Neuronal stem cell (in vitro differentiated cells): ENCODE results near the gene C6orf132.

Experiments used
- DNase-seq: peaks from one replicate; pipeline ENCODE4 v3.0.0-alpha.2; 2013; ENCODE audit warnings: low spot score
- H2AFZ ChIP-seq: one replicate; pipeline ENCODE4 v1.6.1; 2013; ENCODE audit warnings: mild to moderate bottlenecking, low read length, inconsistent platforms
- H2AK5ac ChIP-seq: 2 replicates; pipeline ENCODE4 v1.6.1; 2013; ENCODE audit warnings: low read depth, mild to moderate bottlenecking, inconsistent platforms, low read length, moderate library complexity, mixed read lengths
- H2BK120ac ChIP-seq: 2 replicates; pipeline ENCODE4 v1.6.1; 2013; ENCODE audit warnings: low read depth, mild to moderate bottlenecking, inconsistent platforms, low read length, moderate library complexity, mixed read lengths
- H2BK12ac ChIP-seq: one replicate; pipeline ENCODE4 v1.6.1; 2013; ENCODE audit warnings: low read length, inconsistent platforms
- H2BK15ac ChIP-seq: 2 replicates; pipeline ENCODE4 v1.6.1; 2013; ENCODE audit warnings: mild to moderate bottlenecking, low read length, inconsistent platforms, mixed read lengths
- H2BK5ac ChIP-seq: one replicate; pipeline ENCODE4 v1.6.1; 2013; ENCODE audit warnings: inconsistent platforms, mild to moderate bottlenecking, low read length, moderate library complexity
- H3K14ac ChIP-seq: one replicate; pipeline ENCODE4 v1.6.1; 2013; ENCODE audit warnings: low read length, inconsistent platforms
- H3K18ac ChIP-seq: 2 replicates; pipeline ENCODE4 v1.6.1; 2013; ENCODE audit warnings: low read length, inconsistent platforms
- H3K23ac ChIP-seq: 2 replicates; pipeline ENCODE4 v1.6.1; 2013; ENCODE audit warnings: low read depth, mild to moderate bottlenecking, mixed read lengths, low read length, inconsistent platforms; ENCODE audit not compliant: poor library complexity
- H3K27ac ChIP-seq: replicated peaks from 3 replicates; pipeline ENCODE4 v1.5.1; 2013; ENCODE audit warnings: low read length, inconsistent platforms
- H3K27me3 ChIP-seq, 3 experiments: 2 replicates each; pipeline ENCODE4 v1.6.1; 2013; ENCODE audit warnings: low read length in 3 of 3, mild to moderate bottlenecking in 2 of 3, inconsistent platforms in 1 of 3, low read depth in 1 of 3, mixed read lengths in 1 of 3, moderate library complexity in 1 of 3; ENCODE audit not compliant: control insufficient read depth in 3 of 3, insufficient read depth in 3 of 3
- H3K36me3 ChIP-seq, 2 donors: replicated peaks in 1 of 2; 2 replicates each; pipeline ENCODE4 v1.6.1; 2013; ENCODE audit warnings: low read length in 2 of 2; ENCODE audit not compliant: control insufficient read depth in 2 of 2, insufficient read depth in 2 of 2
- H3K4ac ChIP-seq: 2 replicates; pipeline ENCODE4 v1.6.1; 2013; ENCODE audit warnings: inconsistent platforms, mild to moderate bottlenecking, low read length, moderate library complexity
- H3K4me1 ChIP-seq, 2 donors: 1 replicate in 1 of 2; 2 replicates in 1 of 2; pipeline ENCODE4 v1.6.1; 2013; ENCODE audit warnings: low read length in 2 of 2, low read depth in 1 of 2; ENCODE audit not compliant: control insufficient read depth in 2 of 2, insufficient read depth in 1 of 2
- H3K4me2 ChIP-seq: one replicate; pipeline ENCODE4 v1.6.1; 2013; ENCODE audit warnings: mild to moderate bottlenecking, low read length, inconsistent platforms; ENCODE audit not compliant: insufficient read depth, poor library complexity, severe bottlenecking
- H3K4me3 ChIP-seq, 2 donors: 2 replicates each; pipeline ENCODE4 v1.5.1; 2013; ENCODE audit warnings: low read length in 2 of 2, mild to moderate bottlenecking in 2 of 2, inconsistent platforms in 1 of 2, moderate library complexity in 1 of 2
- H3K79me1 ChIP-seq: one replicate; pipeline ENCODE4 v1.6.1; 2013; ENCODE audit warnings: low read depth, mild to moderate bottlenecking, inconsistent platforms, low read length, moderate library complexity
- H3K9ac ChIP-seq: one replicate; pipeline ENCODE4 v1.6.1; 2013; ENCODE audit warnings: mild to moderate bottlenecking, low read depth, low read length, inconsistent platforms; ENCODE audit not compliant: poor library complexity
- H3K9me3 ChIP-seq, 2 donors: replicated peaks in 1 of 2; 2 replicates each; pipeline versions ENCODE3 to v1.6.1; 2013; ENCODE audit warnings: low read length in 2 of 2, mild to moderate bottlenecking in 2 of 2, inconsistent platforms in 1 of 2, low read depth in 1 of 2, mixed read lengths in 1 of 2, moderate library complexity in 1 of 2; ENCODE audit not compliant: control insufficient read depth in 2 of 2, insufficient read depth in 1 of 2
- H4K8ac ChIP-seq: one replicate; pipeline ENCODE4 v1.6.1; 2013; ENCODE audit warnings: low read depth, mild to moderate bottlenecking, inconsistent platforms, low read length, moderate library complexity
- H4K91ac ChIP-seq: one replicate; pipeline ENCODE4 v1.6.1; 2013; ENCODE audit warnings: low read length, low read depth, mild to moderate bottlenecking, inconsistent platforms; ENCODE audit not compliant: poor library complexity
- WGBS, 2 donors: extraction: QIAGEN DNeasy Blood & Tissue Kit; methylation state at CpG; one replicate each; pipeline ENCODE4 v1.1.7; 2013; ENCODE audit warnings: missing lambda C conversion rate in 2 of 2, mixed read lengths in 1 of 2; ENCODE audit not compliant: insufficient read length in 2 of 2, insufficient replicate concordance in 1 of 2; ENCODE audit errors: extremely low coverage in 2 of 2; 5-methylcytosine and 5-hydroxymethylcytosine counted together

Gene C6orf132

DNA sequence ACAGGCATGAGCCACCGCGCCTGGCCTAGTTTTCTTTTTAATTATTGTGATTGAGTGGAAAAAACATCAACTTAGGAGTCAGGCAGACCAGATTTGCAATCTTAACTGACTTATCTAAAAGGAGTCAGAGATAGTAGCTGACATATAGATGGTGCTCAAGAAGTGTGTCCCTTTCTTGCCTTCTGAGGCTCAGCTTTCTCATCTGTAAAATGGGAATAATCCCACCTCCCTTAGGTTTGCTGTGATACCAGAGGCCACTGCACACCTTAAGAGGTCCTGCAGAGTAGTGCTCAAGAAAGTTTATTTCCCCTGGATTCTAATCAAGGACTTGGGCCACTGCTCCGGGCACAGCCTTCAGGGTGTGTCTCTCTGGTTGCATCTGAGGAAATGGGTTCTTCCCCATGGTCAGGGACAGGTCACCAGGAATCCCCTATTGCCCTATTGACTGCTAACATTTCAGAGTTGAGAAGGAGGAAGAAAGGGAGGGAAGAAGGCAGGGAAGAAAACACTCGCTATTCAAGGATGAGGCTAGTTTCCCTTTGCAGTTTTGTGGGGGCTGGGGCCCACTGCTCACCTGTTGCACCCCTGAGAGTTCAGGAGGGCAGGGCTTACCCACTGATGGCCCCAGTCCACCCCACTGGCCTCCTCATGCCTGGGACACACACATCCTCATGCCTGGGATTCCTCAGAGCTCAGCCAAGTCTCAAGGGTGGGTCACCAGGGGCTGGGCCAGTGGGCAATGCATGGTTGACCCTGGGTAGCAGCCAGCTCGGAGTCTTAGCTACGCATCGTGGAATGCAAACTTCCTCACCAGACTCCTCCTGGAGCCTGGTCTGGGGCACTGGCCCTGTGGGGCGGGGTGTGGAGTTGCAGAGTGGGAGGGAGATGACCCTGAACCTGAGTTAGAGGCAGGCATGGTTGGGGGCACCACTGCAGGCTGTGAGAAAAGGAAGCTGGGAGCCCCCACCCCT is 21.2 kb downstream of the C6orf132 start:
- peak overlapping the region; percentile 1 for H3K9ac ChIP-seq
- no peak overlapping the region for H3K4me3 ChIP-seq
- peak overlapping the region; percentile 47 for H2AK5ac ChIP-seq
- no peak overlapping the region for H2BK12ac ChIP-seq
- H3K4me2 ChIP-seq, result no peak overlapping the region
- no CpG with 5 or more reads among the region's 8 CpGs for WGBS, 2 donors
- no peaks in the 10 kb centered on the region for H3K79me1 ChIP-seq
- no peaks in the 10 kb centered on the region for H3K36me3 ChIP-seq
- H4K8ac ChIP-seq, result no peak overlapping the region
- no peak overlapping the region for H2AFZ ChIP-seq
- no peak overlapping the region for H3K14ac ChIP-seq
- H3K27me3 ChIP-seq, result peaks cover 0 to 7% (median 0%) of the 10 kb centered on the region in 3 experiments
- no peak overlapping the region for H2BK120ac ChIP-seq
- H3K9me3 ChIP-seq, result no peaks in the 10 kb centered on the region
- H4K91ac ChIP-seq, result no peak overlapping the region
- H3K4me1 ChIP-seq, result no peaks in the 10 kb centered on the region
- no peak overlapping the region for H2BK5ac ChIP-seq
- DNase-seq, result no peak
- H3K18ac ChIP-seq, result peak overlapping the region; percentile 72
- H3K4ac ChIP-seq, result no peak overlapping the region
- no peak overlapping the region for H3K23ac ChIP-seq
- H3K27ac ChIP-seq, result no peak overlapping the region
- peak overlapping the region; percentile 68 for H2BK15ac ChIP-seq

DNA sequence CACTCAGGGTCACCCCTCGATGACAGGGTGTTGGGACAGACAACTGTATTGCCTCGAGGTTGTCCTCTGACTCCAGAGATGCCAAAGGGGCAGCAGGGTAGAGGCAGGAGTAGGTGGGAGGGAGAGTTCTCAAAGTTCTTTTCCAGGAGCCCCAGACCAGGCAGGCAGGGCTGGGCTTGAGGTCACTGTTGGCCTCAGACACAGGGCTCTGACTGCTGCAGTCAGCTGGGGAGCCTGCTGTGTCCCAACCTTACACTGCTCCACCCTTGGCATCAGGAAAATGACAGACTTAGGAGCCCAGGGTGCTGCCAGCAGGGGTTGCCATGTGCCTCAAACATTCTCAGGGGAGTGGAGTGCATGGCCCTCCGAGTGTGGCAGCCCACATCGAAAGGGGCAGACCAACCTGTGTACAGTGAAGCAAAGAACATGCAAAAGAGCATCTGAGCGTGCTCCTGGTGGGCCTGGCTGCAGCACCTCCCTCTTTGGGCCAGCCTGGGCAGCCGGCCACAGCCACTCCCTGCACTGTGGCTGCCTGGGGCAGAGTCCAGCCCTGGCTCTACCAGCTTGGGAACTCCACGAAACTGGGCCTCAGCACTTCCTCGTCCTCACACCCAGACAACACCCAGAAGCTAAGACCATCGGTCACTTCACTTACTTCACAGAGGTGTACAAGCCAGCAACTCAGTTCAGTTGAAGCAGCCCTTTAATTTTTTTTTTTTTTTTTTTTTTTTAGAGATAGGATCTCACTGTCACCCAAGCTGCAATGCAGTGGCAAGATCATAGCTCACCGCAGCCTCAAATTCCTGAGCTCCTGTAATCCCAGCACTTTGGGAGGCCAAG is 24.0 kb downstream of the C6orf132 start:
- Histone ChIP-seq H3K4me2 (no peak overlapping the region), H3K27ac (no peak overlapping the region), H3K14ac (peak overlapping the region; percentile 25), H3K4me1 (no peaks in the 10 kb centered on the region), H2BK15ac (no peak overlapping the region), H3K4me3 (no peak overlapping the region), H2AFZ (no peak overlapping the region), H4K91ac (no peak overlapping the region), H3K9me3 (no peaks in the 10 kb centered on the region), H3K79me1 (no peaks in the 10 kb centered on the region), H3K18ac (peak overlapping the region; percentile 70), H2BK12ac (peak overlapping the region; percentile 23), H3K4ac (peak overlapping the region; percentile 56), H3K9ac (no peak overlapping the region), H2AK5ac (peak overlapping the region; percentile 71), H3K27me3 (peaks cover 0 to 5% (median 0%) of the 10 kb centered on the region in 3 experiments), H3K36me3 (no peaks in the 10 kb centered on the region), H3K23ac (peak overlapping the region; percentile 96), H2BK120ac (no peak overlapping the region), H4K8ac (no peak overlapping the region), H2BK5ac (peak overlapping the region; percentile 46)
- no peak for DNase-seq
- no CpG with 5 or more reads among the region's 10 CpGs for WGBS, 2 donors

DNA sequence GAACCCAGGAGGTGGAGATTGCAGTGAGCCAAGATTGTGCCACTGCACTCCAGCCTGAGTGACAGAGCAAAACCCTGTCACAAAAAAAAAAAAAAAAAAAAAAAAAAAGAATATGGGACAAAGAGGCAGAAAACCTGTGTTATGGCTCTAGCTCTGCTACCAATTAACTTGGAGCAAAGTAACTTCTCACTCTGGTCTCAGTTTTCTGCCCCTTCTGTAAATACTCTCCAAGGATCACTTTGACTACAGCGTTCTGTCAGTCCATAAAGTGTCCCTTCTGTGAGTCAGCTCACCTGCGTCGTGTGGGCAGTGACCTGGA is 24.6 kb downstream of the C6orf132 start:
- Histone ChIP-seq H3K27ac (no peak overlapping the region), H2BK120ac (no peak overlapping the region), H2BK15ac (no peak overlapping the region), H2BK5ac (peak overlapping the region; percentile 46), H3K9ac (no peak overlapping the region), H2AK5ac (no peak overlapping the region), H3K79me1 (no peaks in the 10 kb centered on the region), H3K4me3 (no peak overlapping the region), H3K18ac (no peak overlapping the region), H3K23ac (no peak overlapping the region), H2BK12ac (no peak overlapping the region), H3K4me2 (no peak overlapping the region), H3K9me3 (no peaks in the 10 kb centered on the region), H3K14ac (no peak overlapping the region), H3K36me3 (no peaks in the 10 kb centered on the region), H3K4me1 (no peaks in the 10 kb centered on the region), H3K4ac (no peak overlapping the region), H4K8ac (no peak overlapping the region), H4K91ac (no peak overlapping the region), H2AFZ (no peak overlapping the region), H3K27me3 (peaks cover 0 to 10% (median 0%) of the 10 kb centered on the region in 3 experiments)
- no CpG with 5 or more reads among the region's 3 CpGs for WGBS, 2 donors
- DNase-seq, result no peak
